ENCODE results near the gene LINGO1.

Gene LINGO1

DNA sequence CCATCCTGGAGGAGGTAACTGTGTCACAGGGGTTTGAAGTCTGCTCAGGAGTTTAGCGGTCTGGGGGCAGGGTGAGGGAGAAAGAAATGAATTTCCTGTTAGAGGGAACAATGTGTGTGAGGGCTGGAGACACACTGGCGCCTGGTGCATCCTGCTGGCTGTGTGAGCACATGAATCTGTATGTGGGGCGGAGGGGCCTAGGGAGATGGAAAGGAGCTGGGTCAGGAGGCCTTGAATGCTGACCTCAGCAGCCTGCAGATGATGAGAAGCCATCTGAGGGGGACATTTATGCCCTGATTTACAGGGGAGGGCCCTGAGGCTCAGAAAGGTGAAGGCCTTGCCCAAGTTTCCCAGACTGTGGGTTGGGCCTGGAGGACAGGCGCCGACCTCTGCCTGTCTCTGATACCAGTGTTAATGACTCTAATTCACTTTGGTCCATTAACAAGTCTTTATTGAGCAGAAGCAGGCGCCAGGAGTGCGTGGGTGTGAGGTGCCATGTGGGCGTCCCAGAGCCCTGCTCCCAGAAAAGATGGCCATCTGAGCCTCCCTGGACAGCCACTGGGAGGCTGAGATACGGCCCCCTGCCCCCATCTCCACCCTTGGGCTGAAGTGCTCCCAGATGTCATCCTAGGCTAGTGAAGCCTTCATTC, 34.8 kb downstream of the LINGO1 start:
- no peak for DNase-seq (ENCODE audit: low read depth)

- no peak for DNase-seq (ENCODE audit: low read depth)
These were observed 35.6 kb downstream of the LINGO1 start for GRCh38 chr15:77596821-77597803.

GRCh38 chr15:77595231-77595630, 37.5 kb downstream of the LINGO1 start:
- no peak for DNase-seq (ENCODE audit: low read depth)

- no peak for DNase-seq (ENCODE audit: low read depth)
These were observed 40.0 kb downstream of the LINGO1 start for GRCh38 chr15:77592758-77593157.

DNA sequence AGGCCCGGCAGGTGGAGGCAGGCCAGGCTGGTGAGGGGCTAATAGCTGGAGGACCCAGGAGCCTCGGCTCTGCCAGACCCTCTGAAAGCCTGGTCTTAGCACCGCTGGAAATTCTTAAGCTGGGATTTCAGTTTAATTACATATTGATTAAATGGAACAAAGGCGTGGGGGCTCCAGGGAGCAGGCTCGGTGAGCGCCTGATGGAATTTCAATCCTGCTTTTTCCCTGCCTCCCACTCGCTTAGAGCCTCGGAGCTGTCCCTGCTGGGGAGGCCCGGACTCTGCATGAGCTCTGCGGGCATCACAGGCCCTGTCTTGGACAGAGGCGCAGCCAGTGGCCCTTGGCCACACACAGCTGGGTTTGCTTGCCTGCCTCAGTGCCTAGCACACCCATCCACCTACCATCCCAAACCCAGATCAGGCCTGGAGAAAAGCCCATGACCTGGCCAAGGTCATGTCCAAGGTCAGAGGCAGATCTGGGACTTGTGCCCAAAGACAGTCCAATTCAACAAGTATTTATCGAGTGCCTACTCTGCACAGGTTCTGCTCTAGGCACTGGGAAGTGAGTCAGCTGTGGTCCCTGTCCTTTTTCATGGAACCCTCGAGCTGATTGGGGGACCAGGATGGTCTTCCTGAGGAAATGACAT, 40.6 kb downstream of the LINGO1 start:
- DNase-seq (ENCODE audit: low read depth): no peak

DNA sequence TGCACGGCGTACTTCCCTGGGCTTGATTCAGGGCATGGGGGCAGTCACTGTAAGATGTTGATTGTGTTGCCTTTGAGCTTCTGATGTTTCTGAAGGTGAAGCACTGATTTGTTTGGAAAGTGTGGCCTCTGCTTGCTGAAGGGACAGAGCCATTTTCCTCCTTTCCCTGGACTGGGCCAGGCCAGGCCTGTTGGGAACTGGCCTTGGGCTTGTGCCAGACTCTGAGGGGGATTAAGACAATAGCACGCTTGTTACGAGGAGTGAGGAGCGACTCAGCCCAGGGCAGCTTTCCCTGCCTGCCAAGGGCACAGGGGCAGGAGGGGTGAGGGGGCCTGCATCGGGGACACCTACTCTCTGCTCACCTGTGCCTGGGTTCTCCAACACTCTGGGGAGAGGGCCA, 42.9 kb downstream of the LINGO1 start:
- no peak for DNase-seq (ENCODE audit: low read depth)

GRCh38 chr15:77588126-77588525, 44.6 kb downstream of the LINGO1 start:
- DNase-seq (ENCODE audit: low read depth): no peak

DNA sequence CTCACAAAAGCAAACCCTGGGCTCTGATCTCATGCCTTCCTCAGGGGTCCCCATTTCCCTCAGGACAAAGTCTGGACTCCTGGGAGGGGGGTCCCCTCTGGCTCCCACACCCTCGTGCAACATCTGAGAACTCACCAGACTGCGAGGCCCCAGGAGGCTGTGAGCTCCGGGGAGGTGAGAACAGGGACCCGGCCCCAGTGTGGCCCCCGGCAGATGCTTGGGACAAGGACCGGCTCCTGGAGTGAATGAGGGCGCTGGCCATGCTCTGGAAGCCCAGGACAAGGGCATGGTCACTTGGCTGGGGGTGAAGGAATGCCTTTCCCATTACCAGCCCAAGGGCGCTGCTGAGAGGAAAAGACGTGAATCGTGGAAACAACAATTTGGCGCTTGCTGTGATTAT, 48.0 kb downstream of the LINGO1 start:
- DNase-seq (ENCODE audit: low read depth): no peak

DNA sequence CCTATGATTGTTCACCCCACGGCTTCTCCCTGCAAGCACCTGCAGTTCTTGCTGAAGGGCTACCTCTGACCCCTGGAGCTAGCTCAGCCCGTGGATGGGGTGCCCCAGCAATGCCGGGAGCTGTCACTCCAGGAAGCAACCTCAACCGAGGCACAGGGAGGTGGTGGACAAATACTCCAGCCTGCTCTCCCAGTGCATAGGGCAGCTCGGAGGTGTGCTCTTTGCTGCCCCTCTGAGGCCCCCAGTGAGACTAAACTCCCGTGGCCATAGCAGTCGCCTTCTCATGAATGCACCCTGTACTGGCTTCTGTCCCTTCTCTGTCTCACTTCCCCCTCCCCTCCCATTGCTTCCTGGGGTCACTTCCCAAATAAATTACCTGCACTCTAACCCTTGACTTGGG, 48.5 kb downstream of the LINGO1 start:
- no peak for DNase-seq (ENCODE audit: low read depth)

DNA sequence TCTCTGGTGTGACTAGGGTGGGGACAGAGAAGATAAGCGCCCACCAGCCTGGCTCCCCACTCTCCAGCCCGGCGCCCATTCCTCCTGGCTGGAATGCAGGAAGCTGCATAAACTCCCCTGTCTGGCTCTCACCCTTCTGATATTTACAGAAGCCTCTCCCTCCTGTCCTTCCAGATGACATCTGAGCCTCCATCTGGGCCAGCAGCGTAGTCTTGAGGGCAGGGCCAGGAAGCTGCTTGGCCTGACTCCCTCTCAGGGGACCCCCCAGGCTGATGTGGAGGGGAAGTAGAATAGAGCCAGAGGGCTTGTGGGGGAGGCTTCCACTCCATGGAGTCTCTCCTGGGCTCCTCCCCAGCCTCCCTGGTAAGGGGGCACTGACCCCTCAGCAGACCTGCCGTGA, 49.9 kb downstream of the LINGO1 start:
- no peak for DNase-seq (ENCODE audit: low read depth)

GRCh38 chr15:77581896-77582569, 50.7 kb downstream of the LINGO1 start:
- no peak for DNase-seq (ENCODE audit: low read depth)

DNA sequence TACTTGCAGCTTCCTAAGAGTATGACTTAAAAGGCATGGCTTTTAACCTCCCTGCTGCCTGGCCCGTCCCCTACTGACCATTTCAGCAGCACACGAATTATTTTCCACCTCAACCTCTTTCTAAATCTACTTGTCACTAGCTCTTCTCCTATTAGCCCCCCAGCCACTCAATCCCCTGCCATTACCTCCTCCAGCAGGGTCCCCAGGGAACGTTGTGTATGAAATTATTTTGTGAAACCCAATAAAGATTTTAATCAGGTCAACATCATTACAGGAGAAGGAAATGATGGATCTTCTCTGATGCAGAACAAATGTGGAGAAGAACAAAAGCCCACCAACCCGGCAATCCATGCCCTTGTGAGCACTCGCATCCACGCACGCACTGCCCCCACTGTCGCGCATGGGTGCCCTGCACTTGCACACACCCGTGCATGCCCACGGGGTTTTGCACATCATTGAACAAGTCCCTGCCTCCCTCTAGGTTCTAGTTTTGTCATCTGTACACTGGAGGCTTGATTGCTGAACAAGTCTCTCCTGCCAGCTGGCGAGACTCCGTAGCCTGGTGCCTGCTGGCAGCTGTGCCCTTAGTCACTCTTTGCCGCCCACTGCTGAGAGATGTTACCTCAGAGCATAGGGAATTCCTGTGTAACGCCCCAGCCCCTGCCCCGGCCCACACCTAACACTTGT, 51.6 kb downstream of the LINGO1 start:
- no peak for DNase-seq (ENCODE audit: low read depth)

- no peak for DNase-seq (ENCODE audit: low read depth)
These were observed 53.1 kb downstream of the LINGO1 start for GRCh38 chr15:77579498-77580188.

DNA sequence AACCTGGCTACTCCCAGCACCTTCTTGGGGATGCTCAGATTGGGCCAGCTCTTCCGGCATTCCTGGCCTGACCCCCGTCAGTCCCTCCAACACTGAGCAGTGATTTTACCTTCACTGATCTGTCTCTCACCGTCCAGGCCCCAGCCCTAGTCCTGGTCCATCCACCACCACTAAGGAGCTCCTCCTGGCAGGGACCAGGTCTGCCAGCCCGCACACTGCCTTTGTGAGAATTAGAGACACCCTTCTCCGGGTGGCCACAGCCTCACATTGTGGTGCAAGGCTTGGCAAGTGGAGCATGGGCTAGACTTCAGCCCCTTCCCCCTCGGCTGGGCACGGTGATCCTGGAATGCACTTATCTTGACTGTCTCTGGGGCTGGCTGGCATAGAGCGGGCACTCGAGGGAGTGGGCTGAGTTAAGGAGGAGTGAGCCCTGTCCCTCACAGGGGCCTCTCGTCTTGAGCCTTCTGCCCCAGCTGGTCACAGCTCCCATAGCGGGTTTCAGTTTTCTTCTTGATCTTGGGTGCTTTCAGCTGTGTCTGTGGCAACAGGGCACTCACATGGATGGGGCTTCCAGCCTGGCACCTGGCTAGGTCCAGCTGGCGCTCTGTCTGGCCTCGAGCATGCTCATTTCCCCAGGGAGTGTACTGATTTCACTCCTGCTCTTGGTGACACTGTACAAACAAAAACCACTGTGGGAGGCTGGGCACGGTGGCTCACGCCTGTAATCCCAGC, 53.9 kb downstream of the LINGO1 start:
- DNase-seq (ENCODE audit: low read depth): no peak

DNA sequence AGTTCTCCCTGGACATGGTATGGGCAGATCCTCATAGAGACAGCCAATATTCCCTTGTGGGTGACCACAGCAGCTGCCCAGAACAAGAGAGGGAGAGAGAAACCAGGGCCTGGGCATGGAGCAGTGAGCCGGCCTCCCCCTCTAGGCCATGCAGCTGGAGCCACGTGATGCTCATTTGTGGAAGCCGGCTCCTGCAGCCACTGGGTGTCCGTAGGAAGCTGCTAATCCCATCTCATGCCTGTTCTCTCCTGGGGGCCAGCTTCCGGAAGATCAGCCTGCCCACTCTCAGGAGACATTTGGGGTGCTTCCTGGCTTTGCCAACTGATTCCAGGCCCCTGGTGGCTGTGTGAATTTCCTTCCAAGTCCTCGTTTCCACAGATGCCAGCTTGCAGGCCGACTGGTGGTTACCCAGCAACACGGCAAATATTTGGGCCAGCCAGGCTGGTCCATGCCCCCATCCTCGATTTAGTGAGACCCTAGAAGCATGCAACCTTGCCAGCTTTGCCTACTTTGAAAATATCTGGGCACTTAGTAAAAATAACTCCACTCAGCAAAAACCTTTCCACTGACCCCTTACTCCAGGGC, 55.3 kb downstream of the LINGO1 start:
- no peak for DNase-seq (ENCODE audit: low read depth)

DNA sequence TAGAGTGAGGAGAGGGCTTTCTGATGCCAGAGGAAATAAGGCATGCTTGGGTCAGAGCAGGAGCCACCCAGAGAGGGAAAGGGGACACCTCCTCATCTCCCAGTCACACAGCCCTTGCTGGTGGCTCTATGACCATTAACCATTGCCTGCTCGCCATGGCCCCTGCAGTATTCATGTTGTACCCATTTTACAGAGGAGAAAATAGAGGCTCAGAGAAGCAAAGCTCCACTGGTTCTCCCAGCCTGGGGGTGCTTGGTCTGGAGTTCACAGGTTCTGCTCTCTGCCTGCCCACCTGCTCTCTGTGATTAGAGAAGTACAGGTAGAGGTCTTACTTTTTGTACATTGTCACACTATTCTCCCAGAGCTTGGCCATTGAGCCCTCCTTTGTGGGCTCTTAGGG, 56.2 kb downstream of the LINGO1 start:
- DNase-seq (ENCODE audit: low read depth): no peak

DNA sequence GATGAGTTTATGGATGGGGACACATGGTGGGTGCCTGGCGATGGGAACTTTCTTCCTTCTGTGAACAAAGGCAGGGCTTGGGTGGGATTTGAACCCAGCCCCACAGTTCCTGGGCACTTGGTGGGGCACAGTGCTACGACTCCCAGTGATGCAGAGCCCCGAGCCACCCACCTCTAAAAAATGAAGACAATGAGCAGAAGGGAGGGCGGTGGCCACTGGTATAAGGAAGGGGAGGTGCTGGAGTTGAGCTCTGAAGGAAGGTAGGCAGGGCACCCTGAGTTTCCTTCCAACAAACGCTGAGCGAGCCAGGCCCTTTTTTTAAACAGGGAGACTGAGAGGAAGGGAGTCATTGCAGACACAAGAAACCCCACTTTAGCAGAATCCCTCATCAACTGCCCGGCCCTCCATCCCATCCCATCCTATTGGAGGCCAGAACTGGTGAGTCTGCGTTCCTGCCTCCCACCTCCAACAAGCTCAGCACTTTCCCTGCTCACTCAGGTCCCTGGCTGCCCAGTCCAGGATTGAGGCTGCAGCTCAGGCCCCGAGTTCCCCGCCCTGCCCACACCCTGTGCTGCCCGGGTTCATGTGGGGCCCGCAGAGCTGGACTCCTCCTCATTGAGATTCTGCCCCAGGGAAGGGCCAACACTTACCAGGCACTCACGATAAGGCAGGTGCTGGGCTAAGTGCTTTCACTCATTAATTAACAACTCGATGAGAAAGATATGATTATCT, 57.3 kb downstream of the LINGO1 start:
- no peak for DNase-seq (ENCODE audit: low read depth)

DNA sequence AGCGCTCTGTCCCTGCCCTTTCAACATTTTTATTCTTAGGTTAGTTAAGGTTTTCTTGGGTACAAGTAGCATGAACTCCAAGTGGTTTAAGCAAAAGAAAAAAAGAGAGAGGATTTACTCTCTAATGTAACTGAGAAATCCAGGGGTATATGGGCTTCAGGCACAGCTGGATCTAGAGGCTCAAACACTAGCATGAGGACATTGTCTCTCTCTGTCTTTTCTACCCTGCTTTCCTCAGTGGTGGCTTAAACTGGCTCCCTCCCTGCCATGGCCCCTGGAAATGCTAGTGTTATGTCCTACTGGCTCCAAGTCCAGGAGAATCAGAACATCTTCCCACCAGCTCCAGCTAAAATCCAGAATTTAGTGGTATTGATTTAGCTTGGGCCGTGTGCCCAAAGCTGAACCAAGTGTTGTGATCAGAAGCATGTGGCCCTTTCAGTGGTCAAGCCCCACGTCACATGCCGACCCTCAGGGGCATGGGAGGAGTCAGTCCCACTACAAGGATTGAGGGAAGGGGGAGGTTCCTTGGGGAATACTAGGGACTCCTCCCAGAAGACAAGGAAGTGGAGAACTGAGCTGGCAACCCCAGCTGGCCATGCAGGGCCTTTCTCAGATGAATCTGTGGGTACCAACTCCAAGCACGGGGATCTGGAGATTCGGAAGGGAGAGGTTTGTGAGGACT, 58.0 kb downstream of the LINGO1 start:
- no peak for DNase-seq (ENCODE audit: low read depth)

DNA sequence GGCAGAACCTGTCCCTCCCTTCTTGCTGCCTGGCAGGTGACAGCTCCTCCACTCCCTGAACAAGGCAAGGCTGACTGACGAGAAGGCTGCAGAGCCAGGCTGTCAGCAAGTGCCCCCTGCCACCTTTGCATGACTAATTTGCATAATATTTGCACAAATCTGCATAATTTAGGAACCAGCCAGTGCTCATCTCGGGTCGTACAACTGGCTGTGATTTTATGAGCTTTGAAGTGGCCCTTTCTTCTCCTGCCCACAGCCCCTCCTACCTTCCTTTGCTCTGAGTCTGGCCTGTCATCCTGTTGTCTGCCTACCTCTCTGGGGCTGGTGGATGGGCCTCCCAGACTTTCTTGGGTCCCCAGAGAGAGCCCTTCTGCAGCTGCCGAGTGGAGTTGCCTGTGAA, 58.9 kb downstream of the LINGO1 start:
- DNase-seq (ENCODE audit: low read depth): no peak
